Choroid plexus epithelial cell (primary cell): ENCODE results near the gene CSF1R.

Experiments
- DNase-seq: peaks from one replicate; pipeline ENCODE4 v3.0.0-alpha.2; 2010; ENCODE audit warnings: low read depth
- H3K4me3 ChIP-seq: 2 replicates; pipeline ENCODE4 v1.5.1; 2011; ENCODE audit warnings: low read depth, mild to moderate bottlenecking, control low read depth, low read length, moderate library complexity
- TF ChIP-seq, protein P1 (sequence below): conservative IDR thresholded peaks from 2 replicates; pipeline ENCODE4 v1.5.1; 2011; ENCODE audit warnings: low read depth, mild to moderate bottlenecking, control low read depth, inconsistent platforms, low read length, moderate library complexity

CSF1R gene

DNA sequence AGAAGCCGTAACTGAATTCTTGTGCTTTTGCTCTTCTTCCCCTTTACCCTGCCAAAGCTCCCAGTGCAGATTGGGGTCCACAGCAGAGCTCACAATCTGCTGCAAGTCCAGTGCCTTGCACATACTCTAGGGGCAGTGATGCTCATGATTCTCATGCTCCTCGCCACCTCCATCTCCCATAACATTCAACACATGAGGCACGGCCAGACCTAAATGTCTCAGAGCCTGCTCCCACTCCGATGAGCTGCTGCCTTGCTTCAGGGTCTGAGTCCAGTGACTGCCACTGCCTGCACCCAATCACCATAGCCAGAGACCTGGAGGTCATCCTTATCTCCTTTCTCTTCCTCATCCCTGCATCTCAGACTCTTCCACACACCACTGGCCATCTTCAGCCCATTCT is 10.5 kb downstream of the CSF1R start:
- TF ChIP-seq, protein P1, sequence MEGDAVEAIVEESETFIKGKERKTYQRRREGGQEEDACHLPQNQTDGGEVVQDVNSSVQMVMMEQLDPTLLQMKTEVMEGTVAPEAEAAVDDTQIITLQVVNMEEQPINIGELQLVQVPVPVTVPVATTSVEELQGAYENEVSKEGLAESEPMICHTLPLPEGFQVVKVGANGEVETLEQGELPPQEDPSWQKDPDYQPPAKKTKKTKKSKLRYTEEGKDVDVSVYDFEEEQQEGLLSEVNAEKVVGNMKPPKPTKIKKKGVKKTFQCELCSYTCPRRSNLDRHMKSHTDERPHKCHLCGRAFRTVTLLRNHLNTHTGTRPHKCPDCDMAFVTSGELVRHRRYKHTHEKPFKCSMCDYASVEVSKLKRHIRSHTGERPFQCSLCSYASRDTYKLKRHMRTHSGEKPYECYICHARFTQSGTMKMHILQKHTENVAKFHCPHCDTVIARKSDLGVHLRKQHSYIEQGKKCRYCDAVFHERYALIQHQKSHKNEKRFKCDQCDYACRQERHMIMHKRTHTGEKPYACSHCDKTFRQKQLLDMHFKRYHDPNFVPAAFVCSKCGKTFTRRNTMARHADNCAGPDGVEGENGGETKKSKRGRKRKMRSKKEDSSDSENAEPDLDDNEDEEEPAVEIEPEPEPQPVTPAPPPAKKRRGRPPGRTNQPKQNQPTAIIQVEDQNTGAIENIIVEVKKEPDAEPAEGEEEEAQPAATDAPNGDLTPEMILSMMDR, result peak; percentile 23
- no peak for DNase-seq
- H3K4me3 ChIP-seq, result no peak overlapping the region

- DNase-seq, result no peak
- H3K4me3 ChIP-seq, result no peak overlapping the region
- TF ChIP-seq, protein P1, result no peak
Measured at GRCh38 chr5:150075233-150075632, 11.1 kb downstream of the CSF1R start.

- TF ChIP-seq, protein P1, result no peak
- no peak for DNase-seq
- H3K4me3 ChIP-seq, result no peak overlapping the region
Measured at GRCh38 chr5:150073677-150074076, 12.7 kb downstream of the CSF1R start.

GRCh38 chr5:150073086-150073625 is 13.2 kb downstream of the CSF1R start:
- DNase-seq, result no peak
- TF ChIP-seq, protein P1, result no peak

DNA sequence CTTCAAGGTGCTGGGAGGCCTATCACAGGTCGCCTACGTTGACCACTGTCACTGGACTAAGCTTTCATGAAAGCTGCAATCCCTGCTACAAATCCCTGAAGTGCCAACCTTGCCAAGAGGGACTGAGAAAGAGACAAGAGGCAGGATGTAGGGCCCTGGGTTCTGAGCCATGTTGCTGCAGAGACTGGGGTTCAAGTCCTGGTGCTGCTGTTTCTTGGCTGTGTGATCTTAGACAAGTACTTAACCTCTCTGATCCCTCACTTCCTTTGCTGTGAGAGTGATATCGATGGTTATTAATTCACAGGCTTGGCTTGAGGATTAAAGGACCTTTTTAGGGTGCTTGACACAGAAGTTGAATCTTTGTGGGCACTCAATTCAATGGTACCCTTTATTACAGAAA is 15.5 kb downstream of the CSF1R start:
- TF ChIP-seq, protein P1, result no peak
- H3K4me3 ChIP-seq, result no peak overlapping the region
- DNase-seq, result no peak

More at GRCh38 chr5:150073086-150073625, 13.2 kb downstream of the CSF1R start:
- no peak overlapping the region for H3K4me3 ChIP-seq

DNA sequence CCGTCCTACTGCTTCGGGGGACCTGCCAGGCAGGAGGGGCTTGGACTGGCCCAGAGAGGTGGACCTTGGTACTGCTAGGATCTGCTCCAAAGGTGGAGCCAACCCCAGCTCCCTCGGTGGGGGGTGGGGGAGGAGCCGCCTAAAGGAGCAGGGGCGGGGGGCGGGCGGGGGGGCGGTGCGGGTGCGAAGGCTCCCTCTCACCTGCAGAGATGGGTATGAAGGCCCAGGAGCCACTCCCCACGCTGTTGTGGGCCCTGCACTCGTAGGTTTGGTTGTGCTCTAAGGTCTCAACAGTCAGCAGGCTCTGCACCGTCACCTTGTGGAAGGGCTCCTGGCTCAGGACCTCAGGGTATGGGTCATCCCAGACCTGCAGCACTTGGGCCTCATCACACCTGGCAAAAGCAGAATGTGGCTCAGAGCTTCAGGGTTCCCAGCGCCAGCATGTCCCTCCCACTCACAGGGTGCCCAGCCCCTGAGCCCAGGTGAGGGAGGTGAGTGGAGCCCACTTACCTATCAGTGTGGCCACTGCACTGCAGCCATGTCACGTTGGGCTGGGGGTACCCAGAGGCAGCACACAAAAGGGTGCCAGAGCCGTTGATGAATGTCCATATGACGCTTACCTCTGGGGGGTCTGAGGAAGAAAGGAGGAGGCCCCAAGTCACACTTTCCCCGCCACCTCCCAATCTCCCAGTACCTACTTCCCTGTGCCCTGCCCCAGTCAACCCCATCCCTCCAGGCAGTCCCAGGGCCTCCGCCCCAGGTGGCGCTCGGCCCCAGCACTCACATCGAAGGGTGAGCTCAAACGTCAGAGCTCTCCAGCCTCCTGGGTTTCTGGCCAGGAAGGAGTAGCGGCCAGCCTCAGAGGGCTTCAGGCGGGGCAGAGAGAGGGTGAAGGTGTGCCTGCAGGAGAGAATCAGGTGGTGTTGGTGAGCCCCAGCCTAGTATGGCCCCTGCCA is 16.4 kb downstream of the CSF1R start:
- no peak for DNase-seq
- TF ChIP-seq, protein P1, result no peak
- H3K4me3 ChIP-seq, result no peak overlapping the region
